ENCODE measurements around the gene PLA2G2D. TPM values are rescaled to one million over a fixed set of nuclear protein-coding genes. Genes with fewer than 3 reads are reported as not detected.

PLA2G2D gene
- total and polyA plus RNA-seq, 2 of the 8 experiments (the other 6 are each of a cell fraction or from before 2014, with no cell fraction given) = not detected

DNA sequence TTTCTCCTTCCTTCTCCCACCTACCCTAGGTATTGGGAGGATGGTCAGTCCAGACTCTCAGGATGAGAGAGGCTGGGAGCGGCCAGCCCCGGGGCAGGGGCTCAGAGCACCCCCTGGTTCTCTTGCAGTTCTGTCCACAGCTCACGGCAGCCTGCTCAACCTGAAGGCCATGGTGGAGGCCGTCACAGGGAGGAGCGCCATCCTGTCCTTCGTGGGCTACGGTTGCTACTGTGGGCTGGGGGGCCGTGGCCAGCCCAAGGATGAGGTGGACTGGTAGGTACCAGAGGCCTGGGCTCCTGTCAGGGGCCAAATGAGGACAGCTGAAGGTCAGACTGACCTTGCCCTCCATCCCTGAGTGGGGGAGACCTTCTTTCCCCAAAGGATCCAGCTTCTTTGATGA lies 24.0 kb upstream of the PLA2G2D start (continued):
- TF ChIP-seq, protein P1, sequence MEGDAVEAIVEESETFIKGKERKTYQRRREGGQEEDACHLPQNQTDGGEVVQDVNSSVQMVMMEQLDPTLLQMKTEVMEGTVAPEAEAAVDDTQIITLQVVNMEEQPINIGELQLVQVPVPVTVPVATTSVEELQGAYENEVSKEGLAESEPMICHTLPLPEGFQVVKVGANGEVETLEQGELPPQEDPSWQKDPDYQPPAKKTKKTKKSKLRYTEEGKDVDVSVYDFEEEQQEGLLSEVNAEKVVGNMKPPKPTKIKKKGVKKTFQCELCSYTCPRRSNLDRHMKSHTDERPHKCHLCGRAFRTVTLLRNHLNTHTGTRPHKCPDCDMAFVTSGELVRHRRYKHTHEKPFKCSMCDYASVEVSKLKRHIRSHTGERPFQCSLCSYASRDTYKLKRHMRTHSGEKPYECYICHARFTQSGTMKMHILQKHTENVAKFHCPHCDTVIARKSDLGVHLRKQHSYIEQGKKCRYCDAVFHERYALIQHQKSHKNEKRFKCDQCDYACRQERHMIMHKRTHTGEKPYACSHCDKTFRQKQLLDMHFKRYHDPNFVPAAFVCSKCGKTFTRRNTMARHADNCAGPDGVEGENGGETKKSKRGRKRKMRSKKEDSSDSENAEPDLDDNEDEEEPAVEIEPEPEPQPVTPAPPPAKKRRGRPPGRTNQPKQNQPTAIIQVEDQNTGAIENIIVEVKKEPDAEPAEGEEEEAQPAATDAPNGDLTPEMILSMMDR (IDR thresholded peaks at IDR 0.05; ENCODE audit: control extremely low read depth in 1 of 3, insufficient read depth in 1 of 3, low read depth in 1 of 3, low read length in 3 of 3) = no peak
- no peak for TF ChIP-seq EGR1 (IDR thresholded peaks at IDR 0.05; ENCODE audit: borderline replicate concordance, low read depth, low read length)
- TF ChIP-seq SP4 (IDR thresholded peaks at IDR 0.05; ENCODE audit: low read length) = no peak
